Ishikawa (cell line): ENCODE measurements around the gene TXNIP.

ENCODE experiments used
- MAX ChIP-seq: IDR thresholded peaks from 2 replicates; pipeline ENCODE4 v1.6.1; 2012
- NFIC ChIP-seq: IDR thresholded peaks from 2 replicates; pipeline ENCODE4 v1.6.1; 2012
- RAD21 ChIP-seq: IDR thresholded peaks from 2 replicates; pipeline ENCODE4 v1.6.1; 2012; ENCODE audit warnings: low read depth
- USF1 ChIP-seq: IDR thresholded peaks from 2 replicates; pipeline ENCODE4 v1.6.1; 2012
- YY1 ChIP-seq: IDR thresholded peaks from 2 replicates; pipeline ENCODE4 v1.6.1; 2012; ENCODE audit warnings: low read depth

DNA sequence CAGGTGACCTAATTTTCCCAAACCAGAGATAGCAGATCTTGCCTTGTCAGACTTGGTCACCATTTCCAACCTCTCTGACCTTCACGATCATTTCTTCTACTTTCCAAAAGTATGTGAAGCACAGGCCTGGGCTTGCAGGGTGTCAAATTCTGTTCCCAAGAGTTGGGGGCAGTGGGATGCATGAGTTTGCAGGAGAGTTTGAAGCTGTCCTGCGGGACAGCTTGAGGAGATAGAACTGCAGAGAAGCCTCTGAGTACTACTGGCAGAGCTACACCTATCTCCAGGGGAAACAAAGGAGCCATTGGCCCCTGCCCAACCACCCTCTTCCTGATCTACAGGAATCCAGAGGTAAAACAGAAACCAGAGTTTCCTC is 11.3 kb downstream of the TXNIP start:
- TF ChIP-seq NFIC (no peak), MAX (no peak), YY1 (no peak), USF1 (no peak), RAD21 (no peak)
